Thyroid gland (tissue), 4 donors: ENCODE results near the gene NTN3.

Experiments
- POLR2A ChIP-seq, 2 donors: fragments of 450-650 bp; IDR thresholded peaks; one replicate each; pipeline ENCODE4 v1.6.1; 2017; ENCODE audit warnings: antibody characterized with exemption in 2 of 2, mild to moderate bottlenecking in 2 of 2, moderate library complexity in 1 of 2
- TF ChIP-seq, protein P1 (sequence below), 6 experiments: fragments of 200-600 bp in 3 of 6; fragments of 450-650 bp in 3 of 6; sonication (generic) in 3 of 6; IDR thresholded peaks; one replicate each; pipeline ENCODE4 v1.5.1; 2016 to 2019; ENCODE audit warnings: antibody characterized with exemption in 6 of 6, mild to moderate bottlenecking in 2 of 6, inconsistent platforms in 1 of 6, moderate library complexity in 1 of 6

DNA sequence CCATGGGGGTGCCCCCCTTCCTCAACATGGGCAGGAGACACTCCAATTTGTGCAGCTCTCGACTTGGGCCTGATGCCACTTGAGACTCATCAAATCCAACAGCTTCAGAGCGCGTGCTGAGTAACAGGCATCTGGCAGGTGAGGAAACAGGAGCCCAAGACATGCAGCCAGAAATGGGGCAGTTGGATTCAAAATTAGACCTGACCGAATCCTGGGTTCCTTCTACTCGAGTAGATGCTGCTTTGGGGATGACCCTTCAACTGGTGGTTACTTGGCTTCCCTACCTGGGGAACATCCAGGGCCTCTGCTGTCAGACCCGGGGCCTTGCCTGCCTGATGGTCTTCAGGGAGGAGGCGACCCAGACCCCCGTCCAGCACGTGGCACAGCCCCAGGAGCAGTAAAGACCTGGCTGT, 488 bp upstream of the NTN3 start:
- TF ChIP-seq, protein P1, sequence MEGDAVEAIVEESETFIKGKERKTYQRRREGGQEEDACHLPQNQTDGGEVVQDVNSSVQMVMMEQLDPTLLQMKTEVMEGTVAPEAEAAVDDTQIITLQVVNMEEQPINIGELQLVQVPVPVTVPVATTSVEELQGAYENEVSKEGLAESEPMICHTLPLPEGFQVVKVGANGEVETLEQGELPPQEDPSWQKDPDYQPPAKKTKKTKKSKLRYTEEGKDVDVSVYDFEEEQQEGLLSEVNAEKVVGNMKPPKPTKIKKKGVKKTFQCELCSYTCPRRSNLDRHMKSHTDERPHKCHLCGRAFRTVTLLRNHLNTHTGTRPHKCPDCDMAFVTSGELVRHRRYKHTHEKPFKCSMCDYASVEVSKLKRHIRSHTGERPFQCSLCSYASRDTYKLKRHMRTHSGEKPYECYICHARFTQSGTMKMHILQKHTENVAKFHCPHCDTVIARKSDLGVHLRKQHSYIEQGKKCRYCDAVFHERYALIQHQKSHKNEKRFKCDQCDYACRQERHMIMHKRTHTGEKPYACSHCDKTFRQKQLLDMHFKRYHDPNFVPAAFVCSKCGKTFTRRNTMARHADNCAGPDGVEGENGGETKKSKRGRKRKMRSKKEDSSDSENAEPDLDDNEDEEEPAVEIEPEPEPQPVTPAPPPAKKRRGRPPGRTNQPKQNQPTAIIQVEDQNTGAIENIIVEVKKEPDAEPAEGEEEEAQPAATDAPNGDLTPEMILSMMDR (IDR thresholded peaks at IDR 0.05) = no peak
- TF ChIP-seq POLR2A (IDR thresholded peaks at IDR 0.05) = no peak
